Measurements from ENCODE around the gene VSX1.

DNA sequence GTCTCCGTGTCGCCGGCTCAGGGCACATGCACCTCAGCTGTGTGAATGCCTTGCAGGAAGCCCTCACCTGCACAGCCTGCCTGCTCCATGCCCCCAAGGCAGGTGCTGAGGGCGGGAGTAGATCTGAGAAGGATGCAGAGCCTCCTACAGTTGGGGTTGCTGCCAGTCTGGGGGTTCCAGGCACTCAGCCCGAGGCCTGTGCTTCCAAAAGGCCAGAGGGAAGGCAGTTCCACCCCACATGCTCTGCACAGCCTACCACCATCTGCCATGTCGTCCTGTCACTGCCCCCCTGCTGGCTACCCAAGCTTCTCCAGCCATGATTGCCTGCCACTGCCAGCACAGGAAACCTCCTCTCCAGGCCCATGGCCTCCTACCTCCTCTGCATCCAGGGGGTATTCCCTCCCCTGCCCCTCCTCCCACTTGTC, 43.3 kb downstream of the VSX1 start:
- TF ChIP-seq ZNF274 (IDR thresholded peaks at IDR 0.05; ENCODE audit: low read length) (no peak), ZNF274 (tag by site-specific recombination; IDR thresholded peaks at IDR 0.05; ENCODE audit: borderline replicate concordance) (no peak), CTCF (tag by site-specific recombination; IDR thresholded peaks at IDR 0.05) (no peak), ZNF530 (tag by site-specific recombination; IDR thresholded peaks at IDR 0.05; ENCODE audit: low read depth) (no peak), REST (tag by site-specific recombination; IDR thresholded peaks at IDR 0.05) (no peak)

Measured in HEK293 (cell line).